Stimulated activated CD8-positive, alpha-beta memory T cell treated with anti-CD3 and anti-CD28 coated beads, Interleukin-4, amount 100 ng/mL, for 4 hours (primary cell): ENCODE data around the gene CACNB1.

Experiments
- DNase-seq, 2 donors: peaks; one replicate each; pipeline ENCODE4 v3.0.0-alpha.2; 2020; ENCODE audit warnings: low read depth in 2 of 2, low spot score in 1 of 2

CACNB1 gene

GRCh38 chr17:39197380-39198185 lies at the start of gene CACNB1:
TSS of gene CACNB1 (minus strand) at chr17:39197669. CDS start at chr17:39197495, 174 bp downstream.
- peak in 1 of 2 donors; percentile 46 for DNase-seq

- DNase-seq: no peak
These were observed 48.8 kb upstream of the CACNB1 start for GRCh38 chr17:39246274-39246673.

GRCh38 chr17:39244600-39245570 lies 47.4 kb upstream of the CACNB1 start:
- DNase-seq: peak; percentile 67 to 91

GRCh38 chr17:39244016-39244599 lies 46.6 kb upstream of the CACNB1 start:
- no peak for DNase-seq

- no peak for DNase-seq
These were observed 45.7 kb upstream of the CACNB1 start for GRCh38 chr17:39243155-39243554.

GRCh38 chr17:39240631-39241030 lies 43.2 kb upstream of the CACNB1 start:
- no peak for DNase-seq

- peak in 1 of 2 donors; percentile 32 for DNase-seq
These were observed 42.3 kb upstream of the CACNB1 start for GRCh38 chr17:39239640-39240314.

GRCh38 chr17:39238311-39238972 lies 41.0 kb upstream of the CACNB1 start:
- peak; percentile 54 to 71 for DNase-seq

- DNase-seq: no peak
These were observed 40.1 kb upstream of the CACNB1 start for GRCh38 chr17:39237586-39237985.

- DNase-seq: no peak
These were observed 39.5 kb upstream of the CACNB1 start for GRCh38 chr17:39236981-39237441.

- no peak for DNase-seq
These were observed 39.0 kb upstream of the CACNB1 start for GRCh38 chr17:39236450-39236927.

GRCh38 chr17:39235555-39236449 lies 38.3 kb upstream of the CACNB1 start:
- no peak for DNase-seq

- peak in 1 of 2 donors; percentile 40 for DNase-seq
These were observed 34.4 kb upstream of the CACNB1 start for GRCh38 chr17:39231591-39232551.

GRCh38 chr17:39231091-39231561 lies 33.7 kb upstream of the CACNB1 start:
- DNase-seq: no peak

GRCh38 chr17:39230361-39230760 lies 32.9 kb upstream of the CACNB1 start:
- no peak for DNase-seq

GRCh38 chr17:39229274-39229913 lies 31.9 kb upstream of the CACNB1 start:
- no peak for DNase-seq

GRCh38 chr17:39227364-39227919 lies 30.0 kb upstream of the CACNB1 start:
- no peak for DNase-seq
